ENCODE results near the gene EHBP1L1. TPM values are rescaled to one million over a fixed set of nuclear protein-coding genes. Genes with fewer than 3 reads are reported as not detected.

EHBP1L1 gene
- total RNA-seq, 4 donors from 2014 or later, result 40.5 to 71.0 (median 57.3) TPM

DNA sequence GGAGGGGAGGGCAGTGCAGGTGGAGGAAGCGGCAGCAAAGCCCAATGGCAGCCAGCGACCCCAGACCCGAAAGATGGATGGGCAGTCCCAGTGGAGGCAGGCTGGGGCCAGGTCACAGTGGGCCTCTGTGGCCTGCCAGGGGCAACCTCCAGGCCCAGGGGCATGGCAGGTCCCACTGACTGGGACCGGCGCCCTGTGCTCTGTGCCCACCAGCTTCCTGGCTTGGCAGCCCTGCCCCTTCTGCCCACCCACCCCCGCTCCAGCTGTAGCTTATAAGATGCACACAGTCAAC, 24.0 kb downstream of the EHBP1L1 start:
- intact Hi-C loops (cut with DNase I; ENCODE audit: low total_unique reads), result no loop called here
- TF ChIP-seq, protein P1, sequence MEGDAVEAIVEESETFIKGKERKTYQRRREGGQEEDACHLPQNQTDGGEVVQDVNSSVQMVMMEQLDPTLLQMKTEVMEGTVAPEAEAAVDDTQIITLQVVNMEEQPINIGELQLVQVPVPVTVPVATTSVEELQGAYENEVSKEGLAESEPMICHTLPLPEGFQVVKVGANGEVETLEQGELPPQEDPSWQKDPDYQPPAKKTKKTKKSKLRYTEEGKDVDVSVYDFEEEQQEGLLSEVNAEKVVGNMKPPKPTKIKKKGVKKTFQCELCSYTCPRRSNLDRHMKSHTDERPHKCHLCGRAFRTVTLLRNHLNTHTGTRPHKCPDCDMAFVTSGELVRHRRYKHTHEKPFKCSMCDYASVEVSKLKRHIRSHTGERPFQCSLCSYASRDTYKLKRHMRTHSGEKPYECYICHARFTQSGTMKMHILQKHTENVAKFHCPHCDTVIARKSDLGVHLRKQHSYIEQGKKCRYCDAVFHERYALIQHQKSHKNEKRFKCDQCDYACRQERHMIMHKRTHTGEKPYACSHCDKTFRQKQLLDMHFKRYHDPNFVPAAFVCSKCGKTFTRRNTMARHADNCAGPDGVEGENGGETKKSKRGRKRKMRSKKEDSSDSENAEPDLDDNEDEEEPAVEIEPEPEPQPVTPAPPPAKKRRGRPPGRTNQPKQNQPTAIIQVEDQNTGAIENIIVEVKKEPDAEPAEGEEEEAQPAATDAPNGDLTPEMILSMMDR (IDR thresholded peaks at IDR 0.05), result no peak
- TF ChIP-seq POLR2A (IDR thresholded peaks at IDR 0.05), result no peak
- no peak overlapping the region for H3K4me3 ChIP-seq (ENCODE audit: low read depth, poor library complexity, severe bottlenecking)
- 92% methylated on average over 2 to 6 of the region's 6 CpGs for WGBS, 2 donors
- no peak for DNase-seq (ENCODE audit: low spot score in 2 of 2)

DNA sequence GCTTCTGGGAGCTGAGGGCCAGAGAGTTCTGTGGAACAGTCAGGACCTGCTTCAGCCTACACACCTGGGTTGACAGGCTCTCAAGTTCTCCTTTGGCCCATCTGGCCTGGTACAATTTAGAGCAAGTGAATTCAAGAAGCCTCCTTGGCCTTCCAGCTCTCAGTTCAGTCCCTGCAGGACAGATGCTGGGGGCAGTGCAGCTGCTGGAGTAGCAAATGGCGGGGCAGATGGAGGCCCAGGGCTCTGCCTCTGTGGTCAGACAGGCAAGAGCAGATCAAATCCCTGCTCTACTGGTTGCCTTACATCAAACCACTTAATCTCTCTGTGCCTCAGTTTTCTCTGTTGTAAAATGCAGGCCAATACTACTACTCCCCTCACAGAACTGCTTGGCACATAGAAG, 28.4 kb downstream of the EHBP1L1 start:
- no peak for DNase-seq (ENCODE audit: low spot score in 2 of 2)
- no peak for TF ChIP-seq POLR2A (IDR thresholded peaks at IDR 0.05)
- TF ChIP-seq, protein P1 (IDR thresholded peaks at IDR 0.05), result no peak
- 94 to 100% methylated on average over 1 of the region's 1 CpG for WGBS, 2 donors
- intact Hi-C loops (cut with DNase I; ENCODE audit: low total_unique reads), result no loop called here
- no peak overlapping the region for H3K4me3 ChIP-seq (ENCODE audit: low read depth, poor library complexity, severe bottlenecking)

DNA sequence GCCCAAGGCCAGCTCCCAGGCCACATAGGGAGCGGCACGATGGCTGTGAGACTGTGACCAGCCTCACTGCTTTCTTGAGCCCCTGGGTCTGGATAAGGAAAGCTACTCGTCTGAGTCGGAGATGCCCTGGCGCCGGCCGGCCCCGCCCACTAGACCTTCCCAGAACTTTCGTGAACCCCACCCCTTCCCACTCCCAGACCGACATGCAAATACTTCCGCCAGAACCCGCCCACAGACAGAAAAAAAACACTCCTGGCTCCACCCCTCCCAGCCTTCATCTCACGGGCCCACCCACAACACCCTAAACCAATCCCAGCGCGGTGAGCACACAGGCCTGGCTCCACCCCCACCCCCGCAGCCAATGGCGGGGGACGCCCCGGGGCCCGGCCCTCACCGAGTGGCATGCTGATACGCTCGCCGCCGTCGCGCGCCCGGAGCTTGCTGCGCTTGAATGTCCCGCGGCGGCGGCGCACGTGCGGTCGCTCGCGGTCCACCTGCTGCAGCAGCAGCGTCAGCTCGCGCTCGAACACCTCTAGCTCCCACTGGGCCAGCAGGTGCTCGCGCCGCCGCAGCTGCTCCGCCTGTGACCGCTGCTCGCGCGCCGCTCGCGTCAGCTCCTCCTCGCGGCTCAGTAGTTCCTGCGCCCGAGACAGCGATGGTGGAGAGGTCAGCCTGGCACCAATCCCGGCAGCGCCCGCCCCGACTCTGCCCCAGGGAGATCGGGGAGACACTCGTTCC, 31.2 kb downstream of the EHBP1L1 start:
- DNase-seq (ENCODE audit: low spot score in 2 of 2), result peak; percentile 93 to 98
- 21 to 30% methylated on average over 60 to 65 of the region's 67 CpGs for WGBS, 2 donors
- H3K4me3 ChIP-seq (ENCODE audit: low read depth, poor library complexity, severe bottlenecking), result no peak overlapping the region
- intact Hi-C loops (cut with DNase I; ENCODE audit: low total_unique reads), result no loop called here
- no peak for TF ChIP-seq POLR2A (IDR thresholded peaks at IDR 0.05)
- TF ChIP-seq, protein P1 (IDR thresholded peaks at IDR 0.05), result no peak

DNA sequence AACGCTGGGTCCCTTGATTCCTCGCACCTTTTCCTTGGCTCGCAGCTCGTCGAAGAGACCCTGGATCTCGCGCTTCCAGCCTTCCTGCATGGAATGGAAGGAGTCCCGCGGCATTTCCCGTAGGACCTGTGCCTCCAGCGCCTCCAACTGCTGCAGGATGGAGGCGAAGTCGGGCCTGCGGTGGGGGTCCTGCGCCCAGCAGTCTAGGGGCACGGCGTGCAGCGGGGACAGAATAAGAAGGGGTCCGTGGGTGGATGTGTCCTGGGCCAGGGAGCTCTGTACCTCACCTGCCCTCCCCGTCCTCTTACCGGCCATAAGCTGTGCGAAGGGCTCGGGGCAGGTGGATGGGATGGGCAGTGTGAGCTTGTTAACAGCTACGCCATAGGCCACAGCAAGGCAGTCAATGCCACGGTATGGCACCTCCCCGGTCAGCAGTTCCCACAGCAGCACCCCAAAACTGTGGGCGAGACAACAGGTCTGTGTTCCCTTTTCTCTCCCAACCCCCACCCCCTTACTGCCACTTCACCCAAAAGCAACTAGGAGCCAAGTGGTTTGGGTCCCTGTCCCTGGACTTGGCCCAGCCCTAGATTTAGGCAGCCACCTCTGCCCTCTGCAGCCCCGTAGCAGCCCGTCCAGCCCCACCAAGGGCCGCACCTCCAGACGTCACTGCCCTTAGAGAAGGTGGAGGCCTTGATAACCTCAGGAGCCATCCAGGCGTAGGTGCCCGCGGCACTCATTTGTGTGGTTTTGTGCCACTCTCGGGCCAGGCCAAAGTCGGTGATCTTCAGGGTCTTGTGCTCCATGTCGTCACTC, 32.0 kb downstream of the EHBP1L1 start:
- 82 to 86% methylated on average over 33 to 35 of the region's 37 CpGs for WGBS, 2 donors
- DNase-seq (ENCODE audit: low spot score in 2 of 2), result no peak
- no peak for TF ChIP-seq POLR2A (IDR thresholded peaks at IDR 0.05)
- TF ChIP-seq, protein P1 (IDR thresholded peaks at IDR 0.05), result no peak
- intact Hi-C loops (cut with DNase I; ENCODE audit: low total_unique reads), result no loop called here
- H3K4me3 ChIP-seq (ENCODE audit: low read depth, poor library complexity, severe bottlenecking), result no peak overlapping the region

DNA sequence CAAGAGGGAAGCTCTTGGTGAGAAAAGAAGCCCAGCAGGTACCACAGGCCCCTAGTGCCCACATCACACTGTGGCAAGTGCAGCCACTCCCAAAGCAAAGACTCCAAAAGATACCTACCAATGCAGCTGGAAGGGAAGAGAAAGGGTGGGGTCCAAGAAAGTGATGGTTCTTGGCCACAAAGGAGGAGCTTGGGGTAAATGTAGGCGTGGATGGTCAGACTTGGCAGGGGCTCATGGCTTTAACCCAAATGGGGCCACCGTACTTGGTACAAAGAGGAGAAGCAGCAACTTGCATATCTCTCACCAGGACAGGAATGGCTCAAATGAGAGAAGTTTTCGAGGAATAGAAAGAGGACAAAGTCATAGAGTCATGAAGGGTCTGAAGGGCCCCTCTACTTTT, 33.4 kb downstream of the EHBP1L1 start:
- H3K4me3 ChIP-seq (ENCODE audit: low read depth, poor library complexity, severe bottlenecking), result no peak overlapping the region
- WGBS, 2 donors, result 35 to 51% methylated on average over 3 of the region's 3 CpGs
- DNase-seq (ENCODE audit: low spot score in 2 of 2), result no peak
- TF ChIP-seq, protein P1 (IDR thresholded peaks at IDR 0.05), result no peak
- no peak for TF ChIP-seq POLR2A (IDR thresholded peaks at IDR 0.05)
- intact Hi-C loops (cut with DNase I; ENCODE audit: low total_unique reads), result no loop called here

Measured in lower leg skin (tissue), 4 donors.